ENCODE measurements around the gene GABRA5. TPM values are rescaled to one million over a fixed set of nuclear protein-coding genes. Genes with fewer than 3 reads are reported as not detected.
"Not testable (repeated sequence)": the region's sequence is repeated elsewhere in the genome, so short reads cannot be mapped to it uniquely, and the experiment has no call there.

GABRA5 gene
- total RNA-seq = not detected

DNA sequence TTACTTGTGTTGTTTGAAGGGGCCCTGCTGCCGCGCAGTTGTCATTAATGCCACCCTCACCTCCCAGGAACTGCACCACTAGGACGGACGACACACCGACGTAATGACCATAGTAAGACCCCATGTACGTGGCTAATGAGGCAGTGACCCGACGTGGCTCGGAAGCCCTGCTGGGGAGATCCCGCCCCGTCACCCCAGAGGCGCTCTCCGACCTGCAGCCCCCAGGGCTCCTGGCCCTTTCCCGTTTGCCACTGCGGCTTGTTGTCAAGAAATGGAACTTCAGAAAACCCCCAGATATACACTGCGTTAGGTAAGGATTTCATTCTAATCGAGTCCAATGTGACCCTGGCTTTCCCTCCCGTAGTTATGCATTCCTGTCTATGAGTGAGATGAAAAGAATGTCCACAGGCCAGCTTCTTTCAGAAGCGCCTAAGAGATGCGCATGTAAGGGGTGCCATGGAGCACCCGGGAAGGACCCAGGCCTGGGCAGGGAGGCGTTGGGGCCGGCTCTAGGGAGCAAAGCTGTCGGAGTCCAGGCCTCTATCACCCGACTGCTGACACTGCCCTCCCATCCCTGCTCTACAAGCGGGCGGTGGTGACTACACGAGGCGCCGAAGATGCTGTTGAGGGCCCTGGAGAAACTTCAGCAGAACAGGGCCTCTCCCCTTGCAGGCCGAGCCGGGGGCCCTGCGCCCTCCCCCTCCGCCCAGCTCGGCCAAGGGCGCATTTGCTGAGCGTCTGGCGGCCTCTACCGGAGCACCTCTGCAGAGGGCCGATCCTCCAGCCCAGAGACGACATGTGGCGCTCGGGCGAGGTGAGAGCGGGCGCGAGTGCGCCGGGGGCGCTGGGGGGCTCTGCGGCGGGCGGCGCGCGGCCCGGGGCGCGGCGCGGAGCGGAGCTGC lies at the start of gene GABRA5:
Gene GABRA5, plus strand, starts transcription at position 765 of the 902 bp plus-strand sequence. CDS start 2,187 bp downstream, outside the sequence.
- DNase-seq (ENCODE audit: low spot score in 2 of 2) (no peak), ATAC-seq (no peak)
- Mint-ChIP-seq H3K27ac (no peak within 1 kb of the TSS), H3K36me3 (peaks cover 0 to 5% of the 10 kb centered on the region in 2 donors), H3K9me3 (no peaks in the 10 kb centered on the region)

DNA sequence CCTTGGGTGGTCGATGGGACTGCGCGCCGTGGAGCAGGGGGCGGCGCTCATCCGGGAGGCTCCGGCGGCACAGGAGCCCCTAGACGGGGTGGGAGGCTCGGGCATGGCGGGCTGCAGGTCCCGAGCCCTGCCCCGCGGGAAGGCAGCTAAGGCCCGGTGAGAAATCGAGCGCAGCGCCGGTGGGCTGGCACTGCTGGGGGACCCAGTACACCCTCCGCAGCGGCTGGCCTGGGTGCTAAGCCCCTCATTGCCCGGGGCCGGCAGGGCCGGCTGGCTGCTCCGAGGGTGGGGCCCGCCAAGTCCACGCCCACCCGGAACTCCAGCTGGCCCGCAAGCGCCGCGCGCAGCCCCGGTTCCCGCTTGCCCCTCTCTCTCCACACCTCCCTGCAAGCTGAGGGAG lies 35.7 kb upstream of the GABRA5 start:
- not testable (repeated sequence) for H3K36me3 Mint-ChIP-seq; H3K27ac Mint-ChIP-seq; DNase-seq (ENCODE audit: low spot score in 2 of 2); ATAC-seq
- peaks cover 8 to 12% of the 10 kb centered on the region in 2 donors for H3K9me3 Mint-ChIP-seq

DNA sequence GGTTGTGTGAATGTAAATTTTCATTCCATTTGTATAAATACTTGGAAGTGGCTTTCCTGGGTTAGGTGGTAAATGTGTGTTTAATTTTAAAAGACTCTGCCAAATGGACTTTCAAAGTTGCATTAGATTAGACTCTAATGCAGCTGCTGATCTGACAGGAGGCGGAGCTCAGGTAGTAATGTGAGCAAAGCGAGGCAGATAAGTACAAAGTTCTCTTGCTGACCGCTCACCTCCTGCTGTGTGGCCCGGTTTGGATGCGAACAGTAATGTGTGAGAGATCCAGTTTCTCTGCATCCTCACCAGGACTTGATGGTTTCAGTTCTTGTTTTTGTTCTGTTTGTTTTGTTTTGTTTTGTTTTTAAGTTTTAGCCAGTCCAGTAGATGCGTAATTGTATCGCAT lies 34.9 kb upstream of the GABRA5 start:
- no peak for DNase-seq (ENCODE audit: low spot score in 2 of 2)
- Mint-ChIP-seq H3K36me3 (peaks cover 0 to 6% of the 10 kb centered on the region in 2 donors), H3K9me3 (peaks cover 8 to 12% of the 10 kb centered on the region in 2 donors), H3K27ac (no peak overlapping the region)
- no peak for ATAC-seq

DNA sequence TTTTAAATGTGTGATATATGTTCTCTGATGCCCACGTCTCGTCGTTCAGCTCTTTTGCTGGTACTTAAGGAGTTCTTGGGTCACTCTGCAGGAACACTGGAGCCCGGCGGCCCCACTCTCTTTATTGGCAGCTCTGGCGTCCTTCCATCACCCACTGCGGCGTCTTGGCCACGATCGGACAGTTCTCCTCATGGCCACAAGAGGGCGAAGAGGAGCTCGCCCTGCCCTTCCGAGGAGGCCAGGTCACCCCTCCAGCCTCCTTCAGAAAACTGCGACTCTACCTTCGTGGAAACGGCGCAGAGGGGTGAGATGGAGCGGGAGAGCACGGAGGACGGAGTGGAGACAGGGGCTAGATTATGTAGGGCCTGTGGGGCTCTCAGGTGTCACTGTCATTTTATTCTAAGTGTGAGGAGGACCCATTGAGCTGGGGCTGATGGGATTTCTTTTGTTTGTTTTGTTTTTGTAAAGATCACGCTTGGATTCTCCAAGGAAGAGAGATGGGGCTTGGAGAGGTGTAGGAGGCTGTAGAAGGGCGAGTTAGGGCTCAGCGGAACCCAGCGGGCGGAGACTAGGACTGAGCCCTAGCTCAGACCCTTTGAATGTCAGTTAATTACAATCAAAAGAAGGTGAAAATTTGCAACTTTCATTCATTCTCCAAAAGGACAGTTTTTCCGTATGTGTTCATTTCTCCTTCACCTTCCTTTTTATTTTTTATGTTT lies 28.0 kb upstream of the GABRA5 start:
- peaks cover 9 to 15% of the 10 kb centered on the region in 2 donors for H3K36me3 Mint-ChIP-seq
- peak in 1 of 2 donors; percentile 48 for DNase-seq (ENCODE audit: low spot score in 2 of 2)
- no peak for ATAC-seq
- peaks cover 6 to 16% of the 10 kb centered on the region in 2 donors for H3K9me3 Mint-ChIP-seq
- no peak overlapping the region for H3K27ac Mint-ChIP-seq

DNA sequence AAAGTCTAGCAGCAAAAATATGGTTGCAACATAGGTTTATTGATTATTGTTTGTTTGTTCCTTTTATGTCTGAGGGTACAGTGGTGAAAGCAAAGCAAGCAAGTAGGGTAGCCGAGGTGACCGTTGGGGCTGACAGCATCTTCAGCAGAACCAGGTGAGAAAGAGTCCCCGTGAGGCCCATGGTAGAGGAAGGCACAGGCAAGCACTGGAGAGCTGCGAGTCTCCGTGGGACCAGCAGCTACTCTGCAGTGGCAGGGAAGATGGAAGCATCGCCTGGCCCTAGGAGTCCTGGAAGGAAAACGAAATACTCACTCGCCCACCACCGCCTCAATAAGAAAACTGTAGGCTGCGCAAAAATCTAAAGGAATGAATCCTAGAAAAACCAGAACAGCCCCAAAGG lies 25.3 kb upstream of the GABRA5 start:
- DNase-seq (ENCODE audit: low spot score in 2 of 2) (no peak), ATAC-seq (no peak)
- peaks cover 9 to 15% of the 10 kb centered on the region in 2 donors for H3K36me3 Mint-ChIP-seq
- H3K27ac Mint-ChIP-seq = no peak overlapping the region
- H3K9me3 Mint-ChIP-seq = peaks cover 6 to 17% of the 10 kb centered on the region in 2 donors

DNA sequence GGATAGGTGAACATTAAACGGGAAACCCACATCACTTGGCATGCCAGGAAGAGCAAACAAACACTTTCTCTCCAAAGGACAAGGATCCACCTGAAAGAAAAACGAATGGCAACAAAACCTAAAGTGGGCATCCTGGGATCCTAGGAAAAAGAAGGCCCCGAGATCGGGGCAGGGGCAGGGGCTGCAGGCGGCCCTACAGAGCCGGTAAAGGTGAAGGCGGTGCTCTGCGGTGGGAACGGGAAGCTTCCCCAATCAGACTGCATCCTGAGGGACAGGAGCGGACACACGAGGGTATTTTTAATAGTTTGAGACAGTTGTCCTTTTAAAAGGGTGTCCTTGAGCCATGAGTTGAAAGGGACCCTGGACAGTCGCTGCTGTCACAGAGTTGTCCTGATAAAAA lies 24.9 kb upstream of the GABRA5 start:
- Mint-ChIP-seq H3K36me3 (peaks cover 9 to 15% of the 10 kb centered on the region in 2 donors), H3K9me3 (peaks cover 6 to 21% of the 10 kb centered on the region in 2 donors), H3K27ac (no peak overlapping the region)
- ATAC-seq (no peak), DNase-seq (ENCODE audit: low spot score in 2 of 2) (no peak)

DNA sequence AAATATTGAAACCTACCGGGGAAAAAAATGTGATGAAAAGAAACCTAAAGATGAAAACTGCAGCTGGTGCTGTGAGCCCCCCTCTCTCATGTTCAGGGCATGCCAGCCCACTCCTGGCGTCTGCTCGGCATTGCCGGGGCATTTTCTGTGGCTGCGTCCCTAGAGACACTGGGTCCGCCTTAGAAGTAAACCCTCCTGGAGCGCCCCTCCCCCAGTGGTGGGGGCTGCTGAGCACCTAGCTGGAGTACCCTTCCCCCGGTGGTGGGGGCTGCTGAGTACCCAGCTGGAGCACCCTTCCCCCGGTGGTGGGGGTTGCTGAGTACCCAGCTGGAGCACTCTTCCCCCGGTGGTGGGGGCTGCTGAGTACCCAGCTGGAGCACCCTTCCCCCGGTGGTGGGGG lies 24.5 kb upstream of the GABRA5 start:
- DNase-seq (ENCODE audit: low spot score in 2 of 2) = no peak
- no peak for ATAC-seq
- Mint-ChIP-seq H3K9me3 (peaks cover 6 to 23% of the 10 kb centered on the region in 2 donors), H3K27ac (no peak overlapping the region), H3K36me3 (peaks cover 9 to 15% of the 10 kb centered on the region in 2 donors)

DNA sequence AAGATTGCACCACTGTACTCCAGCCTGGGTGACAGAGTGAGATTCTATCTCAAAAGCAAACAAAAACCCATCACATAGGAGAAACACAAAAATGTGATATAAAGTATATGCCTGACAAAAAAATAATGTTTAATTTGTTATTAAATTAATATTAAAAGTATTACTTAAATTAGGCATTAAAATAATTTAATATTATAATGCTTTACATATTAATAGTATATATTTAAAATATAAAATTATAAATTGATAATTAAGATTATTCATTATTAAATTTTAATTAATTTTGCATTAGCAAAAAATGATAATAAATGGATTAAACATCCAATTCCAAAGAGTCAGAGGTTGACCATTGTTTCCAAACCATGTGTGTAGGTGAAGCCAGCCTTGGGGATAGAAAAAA lies 22.0 kb upstream of the GABRA5 start:
- DNase-seq (ENCODE audit: low spot score in 2 of 2) (no peak), ATAC-seq (no peak)
- no peak overlapping the region for H3K27ac Mint-ChIP-seq
- peaks cover 21 to 30% of the 10 kb centered on the region in 2 donors for H3K9me3 Mint-ChIP-seq
- H3K36me3 Mint-ChIP-seq = peaks cover 0 to 8% of the 10 kb centered on the region in 2 donors

DNA sequence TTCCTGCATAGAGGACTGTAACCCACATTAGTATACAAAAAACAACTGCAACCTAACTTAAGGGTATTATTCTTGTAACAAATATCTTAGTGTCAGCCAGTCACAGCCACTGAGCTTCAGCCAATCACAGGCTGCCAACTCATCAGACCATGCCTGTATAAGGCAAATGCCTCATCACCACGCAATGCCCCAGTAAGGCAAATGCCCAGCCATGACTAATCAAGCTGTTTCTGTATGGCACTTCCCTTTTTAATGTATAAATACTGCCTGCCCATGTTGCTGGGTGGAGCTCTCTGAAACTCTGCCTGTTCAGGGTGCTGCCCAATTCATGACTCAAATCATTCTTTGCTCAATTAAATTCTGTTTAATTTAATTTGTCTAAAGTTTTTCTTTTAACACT lies 18.4 kb upstream of the GABRA5 start:
- DNase-seq (ENCODE audit: low spot score in 2 of 2) = no peak
- peaks cover 15 to 25% of the 10 kb centered on the region in 2 donors for H3K9me3 Mint-ChIP-seq
- no peak for ATAC-seq
- no peaks in the 10 kb centered on the region for H3K36me3 Mint-ChIP-seq
- H3K27ac Mint-ChIP-seq = no peak overlapping the region

DNA sequence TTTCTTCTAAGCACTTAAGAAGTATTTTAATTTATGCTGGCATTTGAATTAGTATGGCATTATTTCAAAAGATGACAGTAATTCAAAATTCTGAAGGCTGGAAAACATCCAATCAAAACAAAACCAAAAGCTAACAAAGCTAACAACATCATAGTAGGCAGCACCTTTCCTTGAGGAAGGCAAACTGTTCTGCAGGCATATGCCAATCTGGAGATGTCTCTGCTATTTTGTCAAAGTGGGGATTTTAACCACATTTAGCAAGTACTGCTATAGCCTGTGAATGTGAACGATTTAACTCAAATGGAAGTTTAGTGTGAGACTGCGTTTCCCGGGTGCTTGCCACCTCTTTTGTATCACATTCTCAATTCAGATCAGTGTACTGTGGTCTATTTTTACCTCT lies 16.7 kb upstream of the GABRA5 start:
- Mint-ChIP-seq H3K27ac (no peak overlapping the region), H3K36me3 (no peaks in the 10 kb centered on the region), H3K9me3 (peaks cover 15 to 25% of the 10 kb centered on the region in 2 donors)
- no peak for ATAC-seq
- DNase-seq (ENCODE audit: low spot score in 2 of 2) = no peak

DNA sequence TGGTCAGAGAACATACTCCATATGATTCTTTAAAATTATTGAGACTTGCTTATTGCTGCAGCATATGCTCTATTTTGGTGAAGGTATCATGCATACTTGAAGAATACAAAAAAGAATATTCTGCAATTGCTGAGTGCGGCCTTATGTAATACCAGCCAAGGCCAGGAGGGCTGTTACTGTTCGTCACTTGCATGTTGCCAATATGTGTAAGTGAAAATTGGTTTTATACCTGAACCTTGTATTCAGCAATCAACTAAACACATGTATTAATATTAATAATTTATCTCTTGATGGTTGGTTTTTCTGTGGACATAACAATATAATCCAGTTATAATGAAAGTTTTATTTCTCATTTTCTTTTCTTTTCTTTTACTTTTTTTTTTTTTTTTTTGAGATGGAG lies 13.9 kb upstream of the GABRA5 start:
- Mint-ChIP-seq H3K27ac (no peak overlapping the region), H3K36me3 (no peaks in the 10 kb centered on the region), H3K9me3 (peaks cover 13 to 16% of the 10 kb centered on the region in 2 donors)
- DNase-seq (ENCODE audit: low spot score in 2 of 2) = no peak
- ATAC-seq = no peak

DNA sequence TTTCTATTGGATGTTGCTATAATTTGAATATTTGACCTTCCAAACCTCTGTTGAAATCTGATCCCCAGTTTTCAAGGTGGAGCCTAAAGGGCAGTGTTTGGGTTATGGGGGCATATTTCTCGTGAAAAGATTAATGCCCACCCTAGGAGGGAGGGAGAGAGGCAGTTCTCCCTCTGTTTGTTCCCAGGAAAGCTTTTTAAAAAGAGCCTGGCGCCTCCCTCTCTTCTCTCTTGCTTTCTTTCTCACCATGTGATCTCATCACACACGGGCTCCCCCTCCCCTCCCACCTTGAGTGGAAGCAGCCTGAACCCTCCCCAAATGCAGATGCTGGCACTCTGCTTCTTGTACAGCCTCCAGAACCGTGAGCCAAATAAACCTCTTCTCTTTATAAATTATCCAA lies 12.4 kb upstream of the GABRA5 start:
- H3K27ac Mint-ChIP-seq = no peak overlapping the region
- no peak for DNase-seq (ENCODE audit: low spot score in 2 of 2)

DNA sequence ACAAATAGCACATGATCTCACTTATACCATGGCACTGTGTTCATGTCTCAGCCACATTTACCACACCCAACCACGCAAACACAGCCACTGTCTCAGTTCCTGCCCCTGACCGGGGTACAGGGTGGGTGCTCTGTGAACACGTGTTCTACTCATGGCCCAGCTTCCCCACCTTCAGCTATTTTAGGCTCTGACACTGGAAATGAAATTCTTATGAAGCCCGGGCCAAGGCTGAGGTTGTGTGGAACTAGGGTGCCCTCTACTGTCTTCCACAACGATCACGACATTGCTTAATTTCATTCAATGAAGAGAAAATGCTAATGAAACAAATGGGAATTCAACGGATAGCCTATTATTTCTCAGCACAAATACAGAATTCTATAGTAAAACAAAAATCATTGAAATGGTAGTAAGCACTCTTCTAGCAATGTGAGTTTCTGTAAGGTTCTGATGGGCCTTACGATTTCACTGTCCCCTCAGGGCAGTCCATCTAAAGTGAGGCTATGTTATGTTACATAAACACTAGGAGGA lies 2.1 kb upstream of the GABRA5 start:
- no peak for DNase-seq (ENCODE audit: low spot score in 2 of 2)
- ATAC-seq = peak in 1 of 2 donors; percentile 43
- H3K27ac Mint-ChIP-seq = no peak overlapping the region
- peaks cover 0 to 5% of the 10 kb centered on the region in 2 donors for H3K36me3 Mint-ChIP-seq
- peaks cover 0 to 3% of the 10 kb centered on the region in 2 donors for H3K9me3 Mint-ChIP-seq

More for the DNA sequence above, 12.4 kb upstream of the GABRA5 start:
- H3K36me3 Mint-ChIP-seq = peaks cover 0 to 4% of the 10 kb centered on the region in 2 donors
- no peak for ATAC-seq
- H3K9me3 Mint-ChIP-seq = peaks cover 3 to 4% of the 10 kb centered on the region in 2 donors

DNA sequence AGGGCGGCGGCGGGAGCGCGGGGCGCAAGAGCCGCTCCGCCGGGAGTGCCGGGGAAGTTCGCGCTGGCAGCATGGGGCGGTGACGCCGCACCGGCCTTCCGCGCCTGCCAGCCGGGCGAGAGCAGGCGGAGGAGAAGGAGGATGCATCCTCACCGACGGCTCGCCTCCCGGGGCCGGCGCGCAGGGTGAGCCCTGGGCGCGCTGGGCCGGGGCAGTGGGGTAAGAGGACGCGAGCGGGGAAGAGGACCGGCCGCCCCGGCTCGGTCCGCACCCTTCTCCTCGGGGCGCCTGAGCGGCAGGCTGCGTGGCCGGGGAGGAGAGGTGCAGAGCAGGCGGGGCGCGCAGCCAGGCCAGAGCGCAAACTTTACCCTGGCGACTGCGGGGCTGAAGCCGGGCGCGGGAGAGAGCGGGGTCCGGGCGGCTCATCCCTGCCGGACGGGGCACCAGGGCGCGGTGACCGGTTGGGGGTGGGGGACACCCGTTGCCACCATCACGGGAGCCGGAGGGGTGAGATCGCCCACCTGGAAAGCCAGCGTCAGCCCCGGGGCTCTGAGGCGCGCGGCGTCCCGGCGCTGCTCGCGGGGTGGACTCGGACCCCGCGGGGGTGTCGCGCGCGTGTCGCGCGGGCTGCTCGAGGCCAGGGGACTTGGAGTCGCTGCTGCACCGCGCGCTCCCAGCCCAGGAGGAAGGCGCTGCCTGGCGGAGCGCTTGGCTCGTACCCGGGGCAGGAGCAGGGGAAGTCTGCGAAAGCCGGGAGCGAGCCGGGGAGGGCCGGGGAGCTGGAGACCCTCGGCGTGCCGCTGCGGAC lies 542 bp downstream of the GABRA5 start:
- H3K27ac Mint-ChIP-seq = no peak overlapping the region
- ATAC-seq (no peak), DNase-seq (ENCODE audit: low spot score in 2 of 2) (no peak)
- no peaks in the 10 kb centered on the region for H3K9me3 Mint-ChIP-seq
- H3K36me3 Mint-ChIP-seq = peaks cover 0 to 5% of the 10 kb centered on the region in 2 donors

DNA sequence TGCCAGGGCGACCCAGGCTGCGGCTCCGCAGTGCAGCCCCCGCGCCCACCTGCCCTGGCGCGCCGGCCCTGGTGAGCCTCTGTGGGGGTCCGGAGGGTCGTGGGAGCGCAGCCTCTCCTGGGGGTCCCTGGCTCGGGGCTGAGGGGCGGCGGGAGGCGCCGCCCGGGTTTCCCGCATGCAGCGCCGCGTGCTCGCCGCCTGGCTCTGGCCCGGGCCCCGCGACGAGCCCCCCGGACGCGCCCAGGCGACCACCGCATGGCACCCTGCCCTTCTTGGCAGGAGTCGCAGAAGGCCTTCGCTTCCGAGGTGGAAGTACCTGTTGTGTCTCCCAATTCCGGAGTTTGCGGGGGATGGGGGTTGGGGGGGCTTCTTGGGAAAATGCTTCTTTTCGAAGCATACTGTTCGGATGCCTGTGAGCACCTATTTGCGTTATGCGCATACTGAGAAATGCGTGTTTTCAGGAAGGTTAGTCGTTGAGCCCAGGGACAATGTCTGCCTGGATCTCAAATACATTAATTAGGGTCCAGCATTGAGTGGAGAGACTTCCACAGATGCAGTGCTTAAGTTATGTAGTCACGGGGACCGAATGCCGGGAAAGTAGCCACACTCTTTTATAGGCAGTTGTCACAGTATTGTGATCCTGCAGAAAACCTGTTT lies 1.3 kb downstream of the GABRA5 start:
- DNase-seq (ENCODE audit: low spot score in 2 of 2) (no peak), ATAC-seq (no peak)
- H3K9me3 Mint-ChIP-seq = no peaks in the 10 kb centered on the region
- H3K27ac Mint-ChIP-seq = no peak overlapping the region
- peaks cover 0 to 5% of the 10 kb centered on the region in 2 donors for H3K36me3 Mint-ChIP-seq

DNA sequence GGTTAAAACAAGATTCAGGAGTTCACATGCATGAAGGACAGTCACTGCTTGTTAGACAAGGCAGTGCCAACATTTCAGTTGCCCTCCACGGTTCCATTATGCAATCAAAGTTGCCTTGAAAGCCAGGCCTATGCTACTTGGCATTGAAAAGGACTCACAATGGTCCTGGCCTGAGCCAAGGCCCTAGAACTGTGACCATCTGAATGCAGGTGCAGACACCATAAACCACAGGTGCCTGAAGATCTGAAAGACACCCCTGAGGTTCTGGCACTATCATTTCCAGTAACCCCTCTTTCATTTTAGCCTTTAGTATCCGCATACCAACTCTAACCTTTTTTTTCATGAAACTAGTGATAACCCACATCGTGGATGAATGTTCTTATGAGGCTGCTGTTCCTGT lies 2.8 kb downstream of the GABRA5 start:
- Mint-ChIP-seq H3K9me3 (no peaks in the 10 kb centered on the region), H3K36me3 (peaks cover 0 to 5% of the 10 kb centered on the region in 2 donors), H3K27ac (no peak overlapping the region)
- no peak for ATAC-seq
- no peak for DNase-seq (ENCODE audit: low spot score in 2 of 2)
